ENCODE measurements around the gene CFAP46.
"Not testable (repeated sequence)": the region's sequence is repeated elsewhere in the genome, so short reads cannot be mapped to it uniquely, and the experiment has no call there.

The CFAP46 gene

GRCh38 chr10:132860532-132860931, 81.8 kb downstream of the CFAP46 start:
- no peak for DNase-seq

- DNase-seq, result no peak
These were observed 83.1 kb downstream of the CFAP46 start for GRCh38 chr10:132859084-132859855.

DNA sequence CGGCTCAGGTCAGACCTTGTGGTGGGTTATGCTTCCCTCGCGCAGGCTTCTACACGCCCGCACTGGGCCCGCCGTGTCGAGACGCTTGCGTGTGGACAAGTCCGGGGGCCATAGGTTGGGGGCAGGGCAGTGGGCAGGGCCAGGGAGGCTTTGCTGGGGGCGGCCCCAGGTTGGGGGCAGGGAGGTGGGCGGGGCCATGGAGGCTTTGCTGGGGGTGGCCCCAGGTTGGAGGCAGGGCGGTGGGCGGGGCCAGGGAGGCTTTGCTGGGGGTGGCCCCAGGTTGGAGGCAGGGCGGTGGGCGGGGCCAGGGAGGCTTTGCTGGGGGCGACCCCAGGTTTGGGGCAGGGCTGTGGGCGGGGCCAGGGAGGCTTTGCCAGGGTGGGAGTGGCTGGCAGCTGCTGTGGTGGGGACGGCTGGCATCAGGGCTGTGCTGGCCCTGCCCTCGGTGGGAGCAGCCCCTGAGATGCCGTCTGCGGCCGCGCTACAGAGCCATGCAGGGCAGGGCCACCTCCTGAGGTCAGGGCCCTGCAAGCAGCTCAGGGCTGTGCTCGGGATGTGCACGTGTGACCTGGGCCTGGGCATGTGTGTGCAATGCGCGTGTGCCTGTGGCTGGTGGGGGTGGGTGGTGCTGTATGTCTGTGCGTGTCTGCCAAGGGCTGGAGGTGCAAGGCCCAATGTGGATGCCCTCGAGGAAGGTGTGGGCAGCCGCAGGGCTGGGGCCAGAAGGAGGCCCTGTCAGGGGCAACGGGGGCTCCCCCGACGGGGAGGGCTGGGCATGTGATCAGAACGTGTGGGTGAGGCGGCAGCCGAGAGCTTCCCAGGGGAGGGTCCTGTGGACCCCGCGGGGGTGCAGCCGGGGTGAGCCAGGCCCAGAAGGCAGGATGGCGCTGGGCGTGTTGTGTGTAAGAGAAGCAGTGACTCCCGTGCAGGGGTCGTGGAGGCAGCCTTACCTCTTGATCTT, 84.0 kb downstream of the CFAP46 start:
- no peak for DNase-seq

DNA sequence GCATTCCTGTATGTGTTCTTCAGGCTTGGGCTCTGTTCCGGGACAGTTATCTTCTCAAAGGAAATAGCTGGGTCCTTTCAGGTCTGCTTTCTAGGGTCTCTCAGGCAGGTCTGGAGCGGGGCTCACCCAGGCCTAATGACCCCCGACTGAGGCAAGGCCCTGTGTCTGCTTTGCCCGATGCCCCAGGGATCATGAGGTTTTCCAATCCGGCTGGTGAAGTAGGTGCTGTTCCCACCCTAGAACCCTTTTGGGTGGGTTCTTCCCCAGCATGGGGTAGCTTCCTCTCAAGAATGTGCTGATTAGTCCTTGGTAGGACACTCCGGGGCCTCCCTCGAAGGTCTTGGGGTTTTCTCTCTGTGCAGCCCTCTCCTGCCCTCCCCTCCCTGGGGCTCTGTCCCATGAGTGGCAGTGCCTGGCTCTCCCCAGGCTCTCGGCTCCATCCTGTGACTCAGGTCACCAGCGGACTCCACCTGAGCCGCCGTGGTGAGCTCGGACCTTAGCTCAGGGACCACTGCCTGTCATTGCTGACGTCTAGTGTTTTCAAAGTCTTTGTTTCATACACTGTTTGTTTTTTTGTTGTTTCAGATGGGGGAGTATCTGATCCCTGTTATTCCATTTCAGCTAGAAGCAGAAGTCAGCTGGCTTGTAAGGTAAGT, 85.4 kb downstream of the CFAP46 start:
- DNase-seq, result no peak

DNA sequence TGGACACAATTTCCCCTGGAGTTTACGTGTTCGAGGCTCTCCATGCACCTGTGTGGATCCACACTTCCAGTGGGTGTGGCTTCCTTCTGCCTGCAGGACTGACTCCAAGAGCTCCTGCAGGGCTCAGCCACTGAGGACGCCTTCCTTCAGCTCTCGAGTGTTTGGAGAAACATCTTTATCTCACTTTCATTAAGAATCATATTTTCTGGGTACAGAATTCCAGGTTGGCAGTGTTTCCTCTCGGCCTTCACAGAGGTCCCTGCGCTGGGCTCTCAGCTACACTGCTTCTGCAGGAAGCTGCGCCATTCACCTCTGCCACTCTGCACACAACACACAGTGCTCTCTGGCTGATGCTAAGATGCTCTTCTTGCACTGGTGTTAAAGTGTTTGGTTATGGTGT, 86.5 kb downstream of the CFAP46 start:
- DNase-seq, result no peak

GRCh38 chr10:132851451-132851850, 90.9 kb downstream of the CFAP46 start:
- no peak for DNase-seq

- no peak for DNase-seq
These were observed 91.5 kb downstream of the CFAP46 start for GRCh38 chr10:132850896-132851295.

GRCh38 chr10:132850246-132850645, 92.1 kb downstream of the CFAP46 start:
- no peak for DNase-seq

GRCh38 chr10:132849546-132850031, 92.8 kb downstream of the CFAP46 start:
- DNase-seq, result no peak

DNA sequence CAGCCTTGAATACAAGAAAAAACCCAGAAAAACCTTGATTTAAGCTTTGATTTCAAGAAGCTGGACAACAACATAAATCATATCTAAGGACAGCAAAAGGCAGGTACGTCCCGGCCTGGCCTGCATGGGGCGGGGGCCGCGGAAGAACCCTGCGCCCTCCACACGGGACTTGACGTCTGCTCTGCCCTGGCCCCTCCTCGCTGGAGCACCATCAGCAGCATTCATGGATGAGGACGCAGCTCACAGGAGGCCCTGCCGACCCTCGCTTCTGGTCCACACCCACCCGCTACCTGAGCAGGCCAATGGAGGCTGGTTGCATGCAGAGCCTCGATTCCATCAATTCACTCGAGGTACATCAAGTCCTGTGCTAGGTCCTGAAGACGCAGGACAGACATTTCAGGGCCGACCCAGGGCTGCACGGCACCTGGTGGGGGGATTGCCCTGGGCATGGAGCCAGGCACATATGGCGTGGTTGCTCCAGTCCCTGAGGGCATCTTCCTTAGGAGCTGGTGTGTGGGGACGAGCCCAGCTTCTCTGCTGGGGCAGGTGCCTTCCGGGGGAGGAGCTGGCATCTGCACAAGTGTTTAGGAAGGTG, 93.3 kb downstream of the CFAP46 start:
- no peak for DNase-seq

DNA sequence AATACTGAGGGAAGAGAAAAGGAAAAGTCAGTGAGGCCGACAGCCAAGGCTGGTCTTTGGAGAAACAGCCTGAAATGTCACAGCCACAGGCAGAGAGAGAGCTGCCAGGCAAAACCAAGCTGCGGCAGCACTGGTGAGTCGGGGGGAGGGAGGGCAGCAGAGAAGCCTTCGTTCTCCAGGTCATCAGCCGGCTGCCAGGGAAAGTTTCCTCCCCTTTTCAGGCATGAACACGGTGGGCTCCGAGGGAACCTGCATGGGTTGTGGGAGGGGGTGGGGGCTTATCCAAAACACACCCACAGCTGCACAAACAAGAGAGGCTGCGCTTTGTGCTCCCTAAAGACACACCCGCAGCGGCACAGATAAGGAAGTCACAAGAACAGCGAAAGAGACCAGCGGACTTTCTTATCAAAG, 94.1 kb downstream of the CFAP46 start:
- DNase-seq, result no peak

DNA sequence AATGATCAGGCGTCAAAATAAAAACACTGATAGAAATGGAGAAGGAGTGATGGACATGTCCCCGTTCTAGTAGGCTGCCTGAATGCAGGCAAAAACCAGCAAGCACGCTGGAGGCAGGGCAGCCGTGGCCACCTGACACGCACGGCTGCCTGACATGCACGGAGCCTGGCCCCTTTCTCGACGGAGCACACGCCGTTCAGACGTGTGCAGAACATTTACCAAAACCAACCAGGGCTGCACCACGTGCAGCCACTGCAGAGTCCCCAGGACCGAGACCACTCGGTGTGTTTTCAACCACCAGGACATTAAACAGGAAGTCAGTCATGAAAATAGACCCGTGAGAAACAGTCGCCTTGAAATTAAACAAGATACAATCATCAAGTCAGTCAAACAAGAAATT, 94.5 kb downstream of the CFAP46 start:
- DNase-seq, result no peak

GRCh38 chr10:132847416-132847777, 95.0 kb downstream of the CFAP46 start:
- no peak for DNase-seq

- DNase-seq, result no peak
These were observed 95.5 kb downstream of the CFAP46 start for GRCh38 chr10:132846631-132847415.

DNA sequence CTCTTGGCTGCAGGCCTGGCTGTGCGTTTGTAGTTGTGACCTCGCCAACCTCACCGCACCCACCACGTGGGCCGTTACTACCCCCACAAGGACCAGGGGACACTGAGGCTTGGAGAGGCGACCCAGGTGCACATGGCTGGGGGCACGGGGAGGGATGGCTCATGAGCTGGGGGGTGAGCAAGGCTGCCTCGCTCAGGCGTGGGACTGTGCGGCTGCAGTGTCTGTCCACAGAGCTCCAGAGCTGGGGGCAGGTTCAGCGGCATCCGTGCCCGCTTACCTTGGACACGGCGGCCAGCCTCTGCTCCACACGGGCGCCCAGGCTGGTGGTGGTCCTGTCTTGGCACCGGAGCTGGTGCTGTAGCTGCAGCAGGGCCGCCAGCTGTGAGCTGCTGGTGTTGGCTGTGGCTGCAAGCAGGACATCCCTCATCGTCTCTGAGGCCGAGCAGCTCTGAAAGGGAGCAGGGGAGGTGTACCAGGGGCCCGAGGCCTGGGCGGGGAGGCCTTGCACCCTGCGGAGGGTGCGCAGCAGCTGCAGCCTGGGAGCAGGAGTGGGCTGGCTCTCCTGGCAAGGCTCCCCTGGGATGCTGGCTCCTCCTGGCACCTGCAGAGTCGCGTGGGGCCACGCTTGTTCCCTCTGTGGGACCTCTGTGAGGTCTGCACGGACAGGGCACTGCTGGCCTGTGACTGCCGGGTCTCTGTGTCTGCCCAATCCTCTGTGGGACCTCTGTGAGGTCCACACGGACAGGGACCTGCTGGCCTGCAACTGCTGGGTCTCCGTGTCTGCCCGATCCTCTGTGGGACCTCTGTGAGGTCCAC, 96.4 kb downstream of the CFAP46 start:
- DNase-seq, result no peak

- no peak for DNase-seq
These were observed 97.3 kb downstream of the CFAP46 start for GRCh38 chr10:132845041-132845551.

GRCh38 chr10:132844069-132844809, 98.1 kb downstream of the CFAP46 start:
- no peak for DNase-seq

DNA sequence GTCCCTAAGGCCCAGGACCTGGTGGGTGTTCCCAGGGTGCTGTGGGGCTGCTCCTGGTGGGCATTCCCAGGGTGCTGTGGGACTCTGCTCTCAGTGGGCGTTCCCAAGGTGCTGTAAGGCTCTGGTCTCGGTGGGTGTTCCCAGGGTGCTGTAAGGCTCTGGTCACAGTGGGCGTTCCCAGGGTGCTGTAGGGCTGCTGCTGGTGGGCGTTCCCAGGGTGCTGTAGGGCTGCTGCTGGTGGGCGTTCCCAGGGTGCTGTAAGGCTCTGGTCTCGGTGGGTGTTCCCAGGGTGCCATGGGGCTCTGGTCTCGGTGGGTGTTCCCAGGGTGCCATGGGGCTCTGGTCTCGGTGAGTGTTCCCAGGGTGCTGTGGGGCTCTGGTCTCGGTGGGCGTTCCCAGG, 99.1 kb downstream of the CFAP46 start:
- not testable (repeated sequence) for DNase-seq

DNA sequence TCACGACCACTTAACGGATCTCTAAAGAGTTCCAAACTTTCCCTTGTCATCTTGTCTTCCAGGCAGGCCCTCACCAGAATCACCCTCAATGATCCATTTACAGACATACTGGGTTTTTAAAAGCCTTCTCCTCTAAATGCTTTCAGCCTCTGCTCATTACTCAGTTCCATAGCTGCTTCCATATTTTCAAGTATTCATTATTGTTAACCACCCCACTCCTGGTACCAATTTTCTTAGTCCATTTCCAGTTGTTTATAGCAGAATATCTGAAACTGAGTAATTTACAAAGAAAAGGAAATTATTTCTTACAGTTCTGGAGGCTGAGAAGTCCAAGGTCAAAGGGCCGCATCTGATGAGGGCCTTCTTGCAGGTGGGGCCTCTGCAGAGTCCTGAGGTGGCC, 100.0 kb downstream of the CFAP46 start:
- DNase-seq, result no peak

- DNase-seq, result no peak
These were observed 100.8 kb downstream of the CFAP46 start for GRCh38 chr10:132841615-132841975.

Data from activated naive CD4-positive, alpha-beta T cell (primary cell).